ENCODE results near the gene PHF19.
A peak's percentile ranks its signal among the peaks of the same experiment; 100 is the strongest.

Gene PHF19

GRCh38 chr9:120850315-120850714 is 26.7 kb downstream of the PHF19 start:
- DNase-seq, result no peak

GRCh38 chr9:120846906-120847305 is 30.1 kb downstream of the PHF19 start:
- DNase-seq, result no peak

GRCh38 chr9:120846251-120846889 is 30.6 kb downstream of the PHF19 start:
- DNase-seq, result no peak

- DNase-seq, result no peak
Measured at GRCh38 chr9:120845255-120845654, 31.7 kb downstream of the PHF19 start.

- DNase-seq, result peak; percentile 100
Measured at GRCh38 chr9:120842685-120843485, 34.1 kb downstream of the PHF19 start, which contains the start of gene PSMD5. Gene PSMD5, minus strand, starts transcription at chr9:120842922. Its CDS starts 13 bp downstream, at chr9:120842909.

- no peak for DNase-seq
Measured at GRCh38 chr9:120841930-120842684, 34.9 kb downstream of the PHF19 start.

GRCh38 chr9:120839146-120839545 is 37.8 kb downstream of the PHF19 start:
- no peak for DNase-seq

GRCh38 chr9:120837921-120838320 is 39.1 kb downstream of the PHF19 start:
- no peak for DNase-seq

- DNase-seq, result no peak
Measured at GRCh38 chr9:120833325-120833724, 43.7 kb downstream of the PHF19 start.

GRCh38 chr9:120832807-120833206 is 44.2 kb downstream of the PHF19 start:
- no peak for DNase-seq

- DNase-seq, result no peak
Measured at GRCh38 chr9:120830865-120831264, 46.1 kb downstream of the PHF19 start.

GRCh38 chr9:120830151-120830550 is 46.8 kb downstream of the PHF19 start:
- no peak for DNase-seq

GRCh38 chr9:120829650-120830049 is 47.3 kb downstream of the PHF19 start:
- DNase-seq, result no peak

GRCh38 chr9:120820095-120820494 is 56.9 kb downstream of the PHF19 start:
- no peak for DNase-seq

GRCh38 chr9:120818595-120818994 is 58.4 kb downstream of the PHF19 start:
- DNase-seq, result no peak

GRCh38 chr9:120815075-120815474 is 61.9 kb downstream of the PHF19 start:
- no peak for DNase-seq

- no peak for DNase-seq
Measured at GRCh38 chr9:120808931-120809330, 68.1 kb downstream of the PHF19 start.

GRCh38 chr9:120807607-120808379 is 69.2 kb downstream of the PHF19 start:
- DNase-seq, result no peak

Measured in inflammatory macrophage treated with lipopolysaccharide for 4 hours (primary cell).